ENCODE measurements around the gene TBX1.

TBX1 gene

GRCh38 chr22:19757985-19758895 is 2.3 kb upstream of the TBX1 start:
- no peaks in the 10 kb centered on the region for H3K9me3 ChIP-seq (ENCODE audit: low read length)
- H3K27me3 ChIP-seq (ENCODE audit: control insufficient read depth in 1 of 2, insufficient read depth in 2 of 2, low read length in 2 of 2), result peaks cover 33 to 85% of the 10 kb centered on the region in 2 donors
- no peak overlapping the region for H3K4me3 ChIP-seq (ENCODE audit: low read depth in 1 of 2, low read length in 2 of 2)
- no peak overlapping the region for H3K9ac ChIP-seq (ENCODE audit: low read length)
- H3K36me3 ChIP-seq (ENCODE audit: insufficient read depth, low read length), result no peaks in the 10 kb centered on the region
- H3K27ac ChIP-seq (ENCODE audit: low read depth, low read length), result no peak overlapping the region
- no peaks in the 10 kb centered on the region for H3K4me1 ChIP-seq (ENCODE audit: insufficient read depth, low read length)

- H3K27me3 ChIP-seq (ENCODE audit: control insufficient read depth in 1 of 2, insufficient read depth in 2 of 2, low read length in 2 of 2), result peaks cover 33 to 86% of the 10 kb centered on the region in 2 donors
- no peak overlapping the region for H3K9ac ChIP-seq (ENCODE audit: low read length)
- no peaks in the 10 kb centered on the region for H3K9me3 ChIP-seq (ENCODE audit: low read length)
- no peak overlapping the region for H3K4me3 ChIP-seq (ENCODE audit: low read depth in 1 of 2, low read length in 2 of 2)
- H3K36me3 ChIP-seq (ENCODE audit: insufficient read depth, low read length), result no peaks in the 10 kb centered on the region
- no peak overlapping the region for H3K27ac ChIP-seq (ENCODE audit: low read depth, low read length)
- no peaks in the 10 kb centered on the region for H3K4me1 ChIP-seq (ENCODE audit: insufficient read depth, low read length)
Measured at GRCh38 chr22:19758896-19759426, 1.6 kb upstream of the TBX1 start.

- H3K9ac ChIP-seq (ENCODE audit: low read length), result no peak overlapping the region
- H3K27ac ChIP-seq (ENCODE audit: low read depth, low read length), result no peak overlapping the region
- H3K4me1 ChIP-seq (ENCODE audit: insufficient read depth, low read length), result no peaks in the 10 kb centered on the region
- H3K4me3 ChIP-seq (ENCODE audit: low read depth in 1 of 2, low read length in 2 of 2), result no peak overlapping the region
- H3K27me3 ChIP-seq (ENCODE audit: control insufficient read depth in 1 of 2, insufficient read depth in 2 of 2, low read length in 2 of 2), result peaks cover 29 to 86% of the 10 kb centered on the region in 2 donors
- no peaks in the 10 kb centered on the region for H3K36me3 ChIP-seq (ENCODE audit: insufficient read depth, low read length)
- no peaks in the 10 kb centered on the region for H3K9me3 ChIP-seq (ENCODE audit: low read length)
Measured at GRCh38 chr22:19759427-19760057, 1.0 kb upstream of the TBX1 start.

GRCh38 chr22:19760951-19761724 is 560 bp downstream of the TBX1 start:
- Histone ChIP-seq H3K9me3 (ENCODE audit: low read length) (no peaks in the 10 kb centered on the region), H3K4me1 (ENCODE audit: insufficient read depth, low read length) (no peaks in the 10 kb centered on the region), H3K27me3 (ENCODE audit: control insufficient read depth in 1 of 2, insufficient read depth in 2 of 2, low read length in 2 of 2) (peaks cover 25 to 83% of the 10 kb centered on the region in 2 donors), H3K27ac (ENCODE audit: low read depth, low read length) (no peak overlapping the region), H3K9ac (ENCODE audit: low read length) (no peak overlapping the region), H3K4me3 (ENCODE audit: low read depth in 1 of 2, low read length in 2 of 2) (no peak overlapping the region), H3K36me3 (ENCODE audit: insufficient read depth, low read length) (no peaks in the 10 kb centered on the region)

GRCh38 chr22:19761725-19762567 is 1.4 kb downstream of the TBX1 start:
- H3K9me3 ChIP-seq (ENCODE audit: low read length), result no peaks in the 10 kb centered on the region
- peaks cover 23 to 83% of the 10 kb centered on the region in 2 donors for H3K27me3 ChIP-seq (ENCODE audit: control insufficient read depth in 1 of 2, insufficient read depth in 2 of 2, low read length in 2 of 2)
- H3K9ac ChIP-seq (ENCODE audit: low read length), result no peak overlapping the region
- H3K27ac ChIP-seq (ENCODE audit: low read depth, low read length), result no peak overlapping the region
- no peak overlapping the region for H3K4me3 ChIP-seq (ENCODE audit: low read depth in 1 of 2, low read length in 2 of 2)
- no peaks in the 10 kb centered on the region for H3K4me1 ChIP-seq (ENCODE audit: insufficient read depth, low read length)
- no peaks in the 10 kb centered on the region for H3K36me3 ChIP-seq (ENCODE audit: insufficient read depth, low read length)

GRCh38 chr22:19762568-19763457 is 2.2 kb downstream of the TBX1 start:
- Histone ChIP-seq H3K9me3 (ENCODE audit: low read length) (no peaks in the 10 kb centered on the region), H3K4me3 (ENCODE audit: low read depth in 1 of 2, low read length in 2 of 2) (no peak overlapping the region), H3K36me3 (ENCODE audit: insufficient read depth, low read length) (no peaks in the 10 kb centered on the region), H3K9ac (ENCODE audit: low read length) (no peak overlapping the region), H3K27ac (ENCODE audit: low read depth, low read length) (no peak overlapping the region), H3K27me3 (ENCODE audit: control insufficient read depth in 1 of 2, insufficient read depth in 2 of 2, low read length in 2 of 2) (peaks cover 26 to 83% of the 10 kb centered on the region in 2 donors), H3K4me1 (ENCODE audit: insufficient read depth, low read length) (no peaks in the 10 kb centered on the region)

- Histone ChIP-seq H3K9me3 (ENCODE audit: low read length) (no peaks in the 10 kb centered on the region), H3K4me1 (ENCODE audit: insufficient read depth, low read length) (no peaks in the 10 kb centered on the region), H3K27ac (ENCODE audit: low read depth, low read length) (no peak overlapping the region), H3K36me3 (ENCODE audit: insufficient read depth, low read length) (no peaks in the 10 kb centered on the region), H3K9ac (ENCODE audit: low read length) (no peak overlapping the region), H3K27me3 (ENCODE audit: control insufficient read depth in 1 of 2, insufficient read depth in 2 of 2, low read length in 2 of 2) (peaks cover 34 to 84% of the 10 kb centered on the region in 2 donors), H3K4me3 (ENCODE audit: low read depth in 1 of 2, low read length in 2 of 2) (no peak overlapping the region)
Measured at GRCh38 chr22:19763458-19764298, 3.1 kb downstream of the TBX1 start.

GRCh38 chr22:19764299-19764593 is 3.7 kb downstream of the TBX1 start:
- Histone ChIP-seq H3K27ac (ENCODE audit: low read depth, low read length) (no peak overlapping the region), H3K4me3 (ENCODE audit: low read depth in 1 of 2, low read length in 2 of 2) (no peak overlapping the region), H3K9me3 (ENCODE audit: low read length) (no peaks in the 10 kb centered on the region), H3K36me3 (ENCODE audit: insufficient read depth, low read length) (no peaks in the 10 kb centered on the region), H3K4me1 (ENCODE audit: insufficient read depth, low read length) (no peaks in the 10 kb centered on the region), H3K9ac (ENCODE audit: low read length) (no peak overlapping the region), H3K27me3 (ENCODE audit: control insufficient read depth in 1 of 2, insufficient read depth in 2 of 2, low read length in 2 of 2) (peaks cover 34 to 84% of the 10 kb centered on the region in 2 donors)

GRCh38 chr22:19764636-19765476 is 4.3 kb downstream of the TBX1 start:
- Histone ChIP-seq H3K27ac (ENCODE audit: low read depth, low read length) (no peak overlapping the region), H3K27me3 (ENCODE audit: control insufficient read depth in 1 of 2, insufficient read depth in 2 of 2, low read length in 2 of 2) (peaks cover 30 to 84% of the 10 kb centered on the region in 2 donors), H3K36me3 (ENCODE audit: insufficient read depth, low read length) (no peaks in the 10 kb centered on the region), H3K9me3 (ENCODE audit: low read length) (no peaks in the 10 kb centered on the region), H3K4me3 (ENCODE audit: low read depth in 1 of 2, low read length in 2 of 2) (no peak overlapping the region), H3K4me1 (ENCODE audit: insufficient read depth, low read length) (no peaks in the 10 kb centered on the region), H3K9ac (ENCODE audit: low read length) (no peak overlapping the region)

Measured in muscle layer of colon (tissue), 2 donors.